Upper lobe of left lung (tissue), 6 donors: ENCODE data around the gene WAPL. TPM values are rescaled to one million over a fixed set of nuclear protein-coding genes. Genes with fewer than 3 reads are reported as not detected.

Experiments used
- ATAC-seq, 2 donors: fragments of 200-7000 bp; cut with Tn5 transposase; one replicate each; pipeline ENCODE4 v1.9.1; 2022; ENCODE audit warnings: mild to moderate bottlenecking in 2 of 2, moderate library complexity in 2 of 2; ENCODE audit not compliant: low FRiP score in 2 of 2
- DNase-seq, 2 donors: peaks; one replicate each; pipeline ENCODE4 v3.0.0-alpha.2; 2019 to 2020
- H3K27ac ChIP-seq, 4 donors: fragments of 200-600 bp; sonication (generic); one replicate each; pipeline ENCODE4 v1.5.1; 2016 to 2019
- H3K27me3 ChIP-seq, 4 donors: fragments of 200-600 bp; sonication (generic); one replicate each; pipeline ENCODE4 v1.5.1; 2017 to 2019
- H3K36me3 ChIP-seq, 4 donors: fragments of 200-600 bp; sonication (generic); one replicate each; pipeline ENCODE4 v1.5.1; 2016 to 2019
- H3K4me1 ChIP-seq, 4 donors: fragments of 200-600 bp; sonication (generic); one replicate each; pipeline ENCODE4 v1.5.1; 2018 to 2019
- H3K4me3 ChIP-seq, 4 donors: fragments of 200-600 bp; sonication (generic); one replicate each; pipeline ENCODE4 v1.5.1; 2017 to 2019; ENCODE audit warnings: mild to moderate bottlenecking in 2 of 4, moderate library complexity in 1 of 4
- H3K9me3 ChIP-seq, 4 donors: fragments of 200-600 bp; sonication (generic); one replicate each; pipeline ENCODE4 v1.5.1; 2018 to 2019
- CTCF ChIP-seq, 6 experiments: fragments of 450-650 bp in 4 of 6; fragments of 200-600 bp in 2 of 6; sonication (generic) in 2 of 6; IDR thresholded peaks; one replicate each; pipeline ENCODE4 v1.5.1; 2016 to 2019; ENCODE audit warnings: antibody characterized with exemption in 6 of 6
- EP300 ChIP-seq, 4 donors: sonication (generic); formaldehyde crosslinking; IDR thresholded peaks; one replicate each; pipeline ENCODE4 v1.5.1; 2017; ENCODE audit warnings: antibody characterized with exemption in 4 of 4, control low read depth in 2 of 4
- POLR2A ChIP-seq, 4 donors: fragments of 450-650 bp; IDR thresholded peaks; one replicate each; pipeline ENCODE4 v1.5.1; 2016 to 2017; ENCODE audit warnings: antibody characterized with exemption in 4 of 4, mild to moderate bottlenecking in 2 of 4
- POLR2AphosphoS5 ChIP-seq, 2 donors: sonication (generic); formaldehyde crosslinking; IDR thresholded peaks; one replicate each; pipeline ENCODE4 v1.5.1; 2017; ENCODE audit warnings: antibody characterized with exemption in 2 of 2
- WGBS, 2 donors: methylation state at CpG; one replicate each; pipeline ENCODE4 v1.1.5; 2017 to 2018; 5-methylcytosine and 5-hydroxymethylcytosine counted together
- total RNA-seq, 6 donors: library from RNA; depleted of rRNA in 4 of 6; stranded (reverse); fragments of >200 nt in 4 of 6; gene quantifications; one replicate each; pipeline versions ENCODE4 v1.1.0 to v1.2.1, GENCODE V29; 2016 to 2021
- donor health status: DM: no; HTN: no; CAD: no; lungs with moderate emphysema.
- donor health status: DM: no; HTN: yes; CAD: no; lungs with severe emphysema.

Gene WAPL
- total RNA-seq, 6 donors from 2014 or later: 24.5 to 55.2 (median 38.1) TPM

GRCh38 chr10:86434656-86435055, 86.9 kb downstream of the WAPL start:
- TF ChIP-seq POLR2A (IDR thresholded peaks at IDR 0.05) (no peak), EP300 (IDR thresholded peaks at IDR 0.05) (no peak), CTCF (IDR thresholded peaks at IDR 0.05) (no peak), POLR2AphosphoS5 (IDR thresholded peaks at IDR 0.05) (no peak)
- H3K4me3 ChIP-seq: no peak overlapping the region
- WGBS, 2 donors: 96 to 97% methylated on average over 1 of the region's 1 CpG

GRCh38 chr10:86423739-86424138, 97.9 kb downstream of the WAPL start:
- Histone ChIP-seq H3K9me3 (no peaks in the 10 kb centered on the region), H3K27ac (no peak overlapping the region), H3K36me3 (no peaks in the 10 kb centered on the region), H3K4me1 (no peaks in the 10 kb centered on the region), H3K4me3 (no peak overlapping the region), H3K27me3 (no peaks in the 10 kb centered on the region)
- DNase-seq (no peak), ATAC-seq (no peak)
- 57 to 58% methylated on average over 5 of the region's 5 CpGs for WGBS, 2 donors
- TF ChIP-seq POLR2AphosphoS5 (IDR thresholded peaks at IDR 0.05) (no peak), POLR2A (IDR thresholded peaks at IDR 0.05) (no peak), CTCF (IDR thresholded peaks at IDR 0.05) (no peak), EP300 (IDR thresholded peaks at IDR 0.05) (no peak)

More at GRCh38 chr10:86434656-86435055, 86.9 kb downstream of the WAPL start:
- Histone ChIP-seq H3K27ac (no peak overlapping the region), H3K27me3 (no peaks in the 10 kb centered on the region), H3K9me3 (no peaks in the 10 kb centered on the region), H3K36me3 (peaks cover 13 to 56% (median 31%) of the 10 kb centered on the region in 4 donors), H3K4me1 (peaks cover 0 to 4% (median under 1%) of the 10 kb centered on the region in 4 donors)
- ATAC-seq (no peak), DNase-seq (no peak)

- no peak for DNase-seq
- Histone ChIP-seq H3K27me3 (no peaks in the 10 kb centered on the region), H3K9me3 (no peaks in the 10 kb centered on the region), H3K27ac (no peak overlapping the region), H3K36me3 (no peaks in the 10 kb centered on the region), H3K4me1 (no peaks in the 10 kb centered on the region), H3K4me3 (no peak overlapping the region)
- WGBS, 2 donors: 67 to 68% methylated on average over 2 of the region's 2 CpGs
- no peak for ATAC-seq
- TF ChIP-seq POLR2A (IDR thresholded peaks at IDR 0.05): no peak
- TF ChIP-seq POLR2AphosphoS5 (IDR thresholded peaks at IDR 0.05): no peak
- no peak for TF ChIP-seq CTCF (IDR thresholded peaks at IDR 0.05)
- TF ChIP-seq EP300 (IDR thresholded peaks at IDR 0.05): no peak
Measured at GRCh38 chr10:86419101-86419500, 102.5 kb downstream of the WAPL start.

GRCh38 chr10:86415583-86415982, 106.0 kb downstream of the WAPL start:
- Histone ChIP-seq H3K4me3 (no peak overlapping the region), H3K27me3 (no peaks in the 10 kb centered on the region), H3K9me3 (peaks cover 0 to 3% (median 0%) of the 10 kb centered on the region in 4 donors), H3K27ac (no peak overlapping the region), H3K4me1 (peaks cover 8 to 22% (median 11%) of the 10 kb centered on the region in 4 donors), H3K36me3 (no peaks in the 10 kb centered on the region)
- ATAC-seq: no peak
- TF ChIP-seq CTCF (IDR thresholded peaks at IDR 0.05) (no peak), EP300 (IDR thresholded peaks at IDR 0.05) (no peak), POLR2AphosphoS5 (IDR thresholded peaks at IDR 0.05) (no peak), POLR2A (IDR thresholded peaks at IDR 0.05) (no peak)
- DNase-seq: no peak
- WGBS, 2 donors: 59 to 63% methylated on average over 5 of the region's 5 CpGs

- Histone ChIP-seq H3K4me3 (no peak overlapping the region), H3K9me3 (peaks cover 0 to 3% (median 0%) of the 10 kb centered on the region in 4 donors), H3K27me3 (no peaks in the 10 kb centered on the region), H3K36me3 (no peaks in the 10 kb centered on the region), H3K27ac (no peak overlapping the region), H3K4me1 (peaks cover 8 to 22% (median 11%) of the 10 kb centered on the region in 4 donors)
- ATAC-seq (no peak), DNase-seq (no peak)
- TF ChIP-seq POLR2A (IDR thresholded peaks at IDR 0.05) (no peak), CTCF (IDR thresholded peaks at IDR 0.05) (no peak), POLR2AphosphoS5 (IDR thresholded peaks at IDR 0.05) (no peak), EP300 (IDR thresholded peaks at IDR 0.05) (no peak)
- 73 to 89% methylated on average over 3 of the region's 3 CpGs for WGBS, 2 donors
Measured at GRCh38 chr10:86415116-86415515, 106.5 kb downstream of the WAPL start.
